Urothelium cell line (cell line): ENCODE results near the gene TCEA2.

Experiments used
- DNase-seq: peaks from one replicate; pipeline ENCODE4 v3.0.0; 2011; ENCODE audit warnings: low spot score, mixed read lengths
- FAIRE-seq: peaks from 2 replicates; lab custom pipeline; 2011; peaks lifted over from hg19 to GRCh38; lab: Jason Lieb, UNC

Gene TCEA2

GRCh38 chr20:64062596-64063388 is at the start of gene TCEA2:
TCEA2 (plus strand) TSS chr20:64063198; CDS start chr20:64063313, 115 bp downstream.
- peak; percentile 96 for DNase-seq
- FAIRE-seq = no peak

- DNase-seq = no peak
- FAIRE-seq = no peak
Measured at GRCh38 chr20:64015635-64016034, 47.4 kb upstream of the TCEA2 start.

GRCh38 chr20:64021124-64021975 is 41.6 kb upstream of the TCEA2 start:
- DNase-seq (no peak), FAIRE-seq (peak; percentile 63)

DNA sequence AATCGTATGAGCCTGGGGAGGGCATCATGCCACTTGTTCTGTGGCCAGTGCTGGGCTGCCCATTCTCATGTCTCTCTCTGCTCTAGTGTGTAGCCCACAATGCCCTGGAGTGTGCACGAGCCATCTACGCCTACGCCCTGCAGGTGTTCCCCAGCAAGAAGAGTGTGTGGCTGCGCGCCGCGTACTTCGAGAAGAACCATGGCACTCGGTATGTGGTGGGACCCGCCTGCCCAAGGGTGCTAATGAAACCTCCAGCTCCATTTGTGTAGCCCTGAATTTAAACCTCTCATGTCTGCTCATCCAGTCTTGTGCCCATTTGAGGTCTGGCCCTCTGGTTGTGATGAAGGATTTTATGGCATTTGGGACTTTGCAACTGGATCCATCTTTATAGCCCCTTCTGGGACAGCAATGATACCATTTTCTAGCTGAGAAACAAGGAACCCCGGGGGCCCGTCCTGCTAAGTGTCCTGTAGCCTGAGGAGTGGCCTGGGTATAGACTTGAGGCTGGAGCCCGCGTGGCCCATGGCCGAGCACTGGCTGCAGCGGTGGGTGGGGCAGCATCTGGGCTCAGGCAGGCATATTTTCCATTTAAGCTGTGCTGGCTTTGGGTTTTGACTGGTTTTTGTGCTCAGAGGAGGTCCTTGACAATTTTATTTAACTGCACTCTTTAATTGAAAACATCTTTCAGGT is 40.2 kb upstream of the TCEA2 start:
- DNase-seq = no peak
- no peak for FAIRE-seq

DNA sequence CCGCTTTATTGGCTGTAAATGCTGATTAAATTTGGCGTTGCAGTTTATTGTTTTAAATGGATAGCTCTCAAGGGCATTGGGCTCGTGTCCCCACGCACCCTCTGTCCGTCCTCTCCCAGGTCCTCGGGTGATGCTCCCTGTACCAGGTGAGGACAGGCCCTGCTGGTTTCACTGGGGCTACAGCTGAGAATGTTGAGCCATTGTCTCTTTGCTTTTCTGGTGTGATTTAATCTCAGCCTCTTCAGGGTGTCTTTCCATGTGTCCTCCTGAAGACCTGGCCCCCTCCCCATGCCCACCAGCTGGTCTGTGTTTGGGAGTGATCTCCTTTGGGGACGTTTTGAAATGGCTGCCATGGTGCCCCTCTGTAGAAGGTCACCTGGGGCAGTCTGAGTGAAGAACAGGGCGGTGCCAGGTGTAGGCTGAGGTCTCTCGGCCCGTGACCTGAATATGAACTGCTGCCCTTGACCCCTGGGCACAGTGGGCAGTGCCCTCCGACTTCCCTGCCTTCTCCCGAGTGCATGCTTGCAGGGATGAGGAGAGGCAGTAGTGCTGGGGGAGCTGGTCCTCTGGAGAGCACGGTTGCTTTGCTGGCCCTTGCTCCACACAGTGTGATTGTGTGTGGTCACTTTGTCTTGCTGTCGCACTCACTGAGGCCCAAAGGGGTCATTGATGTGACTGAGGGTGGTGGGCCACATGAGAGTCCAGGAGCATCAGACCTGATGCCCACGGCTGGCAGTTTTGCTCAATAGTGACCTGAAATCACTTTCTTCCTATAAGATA is 39.4 kb upstream of the TCEA2 start:
- DNase-seq (no peak), FAIRE-seq (no peak)

DNA sequence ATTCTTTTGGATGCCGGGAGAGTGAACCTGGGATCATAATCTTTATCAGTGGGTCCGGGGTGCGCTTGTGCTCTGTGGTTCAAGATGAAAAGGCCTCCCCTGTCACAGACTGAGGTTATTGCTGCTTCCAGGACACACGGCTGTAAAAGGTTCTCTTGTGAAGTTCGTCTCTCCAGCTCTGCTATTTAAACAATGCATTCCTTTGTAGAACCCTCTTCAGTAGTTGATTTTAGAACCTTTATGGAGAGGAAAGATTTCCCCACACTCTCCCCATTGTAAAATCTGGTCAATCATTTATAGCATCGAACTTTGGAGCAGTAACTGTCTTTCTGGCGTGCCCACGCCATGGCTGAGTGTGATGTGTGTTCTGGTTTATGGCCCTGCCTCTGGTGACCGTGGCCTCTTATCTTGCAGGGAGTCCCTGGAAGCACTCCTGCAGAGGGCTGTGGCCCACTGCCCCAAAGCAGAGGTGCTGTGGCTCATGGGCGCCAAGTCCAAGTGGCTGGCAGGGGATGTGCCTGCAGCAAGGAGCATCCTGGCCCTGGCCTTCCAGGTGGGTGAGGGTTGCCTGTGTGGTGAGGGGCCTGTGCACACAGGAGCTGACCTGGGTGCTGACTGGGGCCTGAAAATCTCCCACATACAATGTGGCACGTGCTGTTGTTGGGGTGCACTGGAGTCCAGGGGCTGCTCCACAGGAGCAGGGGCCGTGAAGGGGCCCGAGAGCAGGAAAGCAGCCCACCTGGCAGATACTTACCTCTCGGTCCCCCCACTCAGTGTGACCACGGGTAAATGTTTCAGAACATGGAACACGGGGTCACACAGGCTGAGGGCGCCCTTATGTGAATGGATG is 38.6 kb upstream of the TCEA2 start:
- no peak for FAIRE-seq

GRCh38 chr20:64025101-64025825 is 37.7 kb upstream of the TCEA2 start:
- FAIRE-seq (no peak), DNase-seq (no peak)

More for the DNA sequence above, 38.6 kb upstream of the TCEA2 start:
- DNase-seq = no peak

- FAIRE-seq = no peak
- DNase-seq = no peak
Measured at GRCh38 chr20:64025826-64026412, 37.1 kb upstream of the TCEA2 start.

DNA sequence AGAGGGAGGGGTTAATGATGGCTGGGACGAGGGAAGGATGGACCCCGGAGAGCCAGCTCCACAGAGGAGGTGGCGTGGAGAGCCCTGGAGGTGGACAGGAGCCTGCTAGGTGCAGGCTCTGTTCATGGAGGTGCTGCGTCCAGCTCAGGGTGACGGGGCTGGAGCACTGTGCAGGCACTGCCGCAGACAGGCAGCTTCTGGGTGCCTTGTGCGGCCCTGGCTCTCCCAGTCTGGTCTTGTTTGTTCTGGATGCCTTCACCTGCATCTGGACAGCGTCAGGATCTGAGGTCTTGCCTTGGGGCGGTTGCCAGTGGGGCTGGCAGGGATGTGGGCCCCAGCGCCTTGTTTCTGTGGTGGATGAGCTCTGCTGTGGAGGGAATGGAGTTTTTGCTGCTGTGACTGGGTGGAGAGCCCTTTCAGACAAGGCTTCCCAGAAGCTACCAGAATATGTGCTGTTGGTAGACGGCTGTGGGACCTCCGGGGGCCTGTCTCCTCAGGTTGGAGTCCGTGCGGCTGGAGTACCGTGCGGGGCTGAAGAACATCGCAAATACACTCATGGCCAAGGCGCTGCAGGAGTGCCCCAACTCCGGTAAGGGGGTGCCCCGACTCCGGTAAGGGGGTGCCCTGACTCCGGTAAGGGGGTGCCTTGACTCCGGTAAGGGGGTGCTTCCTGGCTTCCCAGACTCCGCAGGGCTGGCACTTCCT is 34.9 kb upstream of the TCEA2 start:
- DNase-seq = no peak
- FAIRE-seq = no peak

GRCh38 chr20:64029293-64030117 is 33.5 kb upstream of the TCEA2 start:
- FAIRE-seq (no peak), DNase-seq (no peak)

GRCh38 chr20:64030371-64031134 is 32.4 kb upstream of the TCEA2 start:
- FAIRE-seq = no peak

DNA sequence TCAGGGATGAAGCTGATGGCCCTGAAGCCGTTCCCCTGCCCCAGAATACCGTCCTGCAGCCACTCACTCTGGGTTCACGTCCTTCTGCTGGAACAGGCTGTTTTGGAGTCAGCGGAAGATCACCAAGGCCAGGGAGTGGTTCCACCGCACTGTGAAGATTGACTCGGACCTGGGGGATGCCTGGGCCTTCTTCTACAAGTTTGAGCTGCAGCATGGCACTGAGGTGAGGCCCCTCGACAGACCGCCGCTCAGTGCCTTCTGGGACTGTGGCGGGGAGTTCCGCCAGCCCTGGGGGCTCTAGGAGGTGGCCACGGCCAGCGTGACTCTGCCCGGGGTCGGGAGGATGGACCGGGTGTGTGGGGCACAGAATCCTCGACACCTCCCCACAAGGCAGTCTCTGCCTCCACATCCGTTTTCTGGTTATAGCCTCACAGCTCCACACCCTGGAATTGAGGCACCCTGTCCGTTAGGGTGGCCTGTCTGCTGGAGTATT is 31.1 kb upstream of the TCEA2 start:
- FAIRE-seq (no peak), DNase-seq (no peak)

More at GRCh38 chr20:64030371-64031134, 32.4 kb upstream of the TCEA2 start:
- DNase-seq = no peak

DNA sequence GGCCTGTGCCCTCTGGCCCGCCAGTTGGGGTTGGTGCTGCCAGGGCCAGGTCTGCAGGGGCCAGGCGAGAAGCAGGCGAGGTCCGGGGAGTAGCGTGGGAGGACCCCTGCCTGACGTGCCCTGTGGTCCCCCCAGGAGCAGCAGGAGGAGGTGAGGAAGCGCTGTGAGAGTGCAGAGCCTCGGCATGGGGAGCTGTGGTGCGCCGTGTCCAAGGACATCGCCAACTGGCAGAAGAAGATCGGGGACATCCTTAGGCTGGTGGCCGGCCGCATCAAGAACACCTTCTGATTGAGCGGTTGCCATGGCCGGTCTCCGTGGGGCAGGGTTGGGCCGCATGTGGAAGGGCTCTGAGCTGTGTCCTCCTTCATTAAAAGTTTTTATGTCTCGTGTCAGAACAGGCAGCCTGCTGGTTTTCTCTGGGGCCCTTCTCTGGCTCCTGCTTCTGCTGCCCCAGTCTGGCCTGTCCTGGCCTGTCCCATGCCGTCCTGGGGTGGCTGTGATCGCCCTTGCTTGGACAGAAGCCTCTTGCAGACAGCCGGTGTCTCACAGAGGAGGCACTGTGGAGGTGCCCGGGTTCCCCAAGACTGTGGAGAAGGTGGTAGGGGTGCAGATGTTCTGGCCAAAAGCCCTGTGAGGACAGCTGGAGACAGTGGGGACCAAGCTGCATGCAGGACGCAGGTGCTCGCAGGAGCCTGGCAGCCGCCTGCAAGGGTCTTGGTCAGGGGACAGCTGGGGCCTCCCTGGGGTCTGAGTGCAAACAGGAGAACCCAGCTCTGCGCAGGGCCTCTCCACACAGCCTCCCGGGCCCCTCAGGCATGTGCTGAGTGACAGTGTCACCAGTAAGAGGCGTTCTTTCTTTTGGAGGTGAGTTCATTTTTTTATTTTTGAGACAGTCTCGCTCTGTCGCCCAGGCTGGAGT is 30.0 kb upstream of the TCEA2 start:
- no peak for DNase-seq
- FAIRE-seq = no peak

DNA sequence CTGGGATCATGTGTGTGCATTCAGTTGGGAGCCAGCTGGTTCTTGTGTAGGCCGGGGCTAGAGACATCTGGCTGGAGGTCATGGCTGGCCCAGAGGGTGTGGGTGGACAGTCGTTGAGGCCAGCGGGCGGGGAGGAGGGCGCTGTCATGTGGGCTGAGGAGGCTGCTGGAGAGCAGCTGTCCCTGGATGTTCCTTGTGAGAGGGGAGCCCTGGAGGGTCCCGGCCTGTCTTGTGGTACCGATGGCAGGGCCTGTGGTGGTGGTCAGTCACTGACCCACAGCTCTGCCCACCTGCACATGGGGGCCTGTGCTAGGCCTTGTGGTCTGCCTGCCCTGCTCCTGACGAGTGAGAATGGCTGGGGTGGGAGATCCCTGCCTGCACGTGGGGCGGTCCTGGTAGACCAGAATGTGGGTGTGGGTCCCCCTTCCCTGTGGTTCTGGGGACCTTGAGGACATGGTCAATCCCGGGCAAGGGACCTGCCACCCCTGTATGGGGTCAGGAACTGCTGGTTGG is 29.0 kb upstream of the TCEA2 start:
- FAIRE-seq (no peak), DNase-seq (no peak)
